22Rv1 (cell line): ENCODE results near the gene NFX1.

ENCODE experiments used
- H3K27ac ChIP-seq: fragments of 450-650 bp; 2 replicates; pipeline ENCODE4 v1.5.1; 2017
- CTCF ChIP-seq: fragments of 450-650 bp; IDR thresholded peaks from 2 replicates; pipeline ENCODE4 v1.5.1; 2017; ENCODE audit warnings: mild to moderate bottlenecking
- ZFX ChIP-seq: fragments of 450-650 bp; IDR thresholded peaks from 2 replicates; pipeline ENCODE4 v1.6.1; 2017; ENCODE audit warnings: antibody characterized with exemption, borderline replicate concordance

The NFX1 gene

GRCh38 chr9:33293782-33294181, 3.5 kb downstream of the NFX1 start:
- TF ChIP-seq ZFX, result no peak
- TF ChIP-seq CTCF, result no peak
- no peak overlapping the region for H3K27ac ChIP-seq

- H3K27ac ChIP-seq, result no peak overlapping the region
- TF ChIP-seq ZFX (no peak), CTCF (no peak)
These were observed 4.5 kb downstream of the NFX1 start for GRCh38 chr9:33294670-33295432.

GRCh38 chr9:33295571-33295970, 5.3 kb downstream of the NFX1 start:
- no peak overlapping the region for H3K27ac ChIP-seq

GRCh38 chr9:33297432-33297831, 7.1 kb downstream of the NFX1 start:
- no peak overlapping the region for H3K27ac ChIP-seq
- no peak for TF ChIP-seq ZFX
- TF ChIP-seq CTCF, result no peak

More at GRCh38 chr9:33295571-33295970, 5.3 kb downstream of the NFX1 start:
- TF ChIP-seq ZFX, result no peak
- no peak for TF ChIP-seq CTCF

- H3K27ac ChIP-seq, result no peak overlapping the region
These were observed 10.2 kb downstream of the NFX1 start for GRCh38 chr9:33300546-33300945.

GRCh38 chr9:33304362-33304761, 14.0 kb downstream of the NFX1 start:
- no peak for TF ChIP-seq CTCF
- TF ChIP-seq ZFX, result no peak
- H3K27ac ChIP-seq, result no peak overlapping the region

More at GRCh38 chr9:33300546-33300945, 10.2 kb downstream of the NFX1 start:
- TF ChIP-seq ZFX (no peak), CTCF (no peak)

GRCh38 chr9:33306037-33306436, 15.7 kb downstream of the NFX1 start:
- no peak for TF ChIP-seq CTCF
- no peak for TF ChIP-seq ZFX
- no peak overlapping the region for H3K27ac ChIP-seq
